ENCODE results near the gene TRIO.

DNA sequence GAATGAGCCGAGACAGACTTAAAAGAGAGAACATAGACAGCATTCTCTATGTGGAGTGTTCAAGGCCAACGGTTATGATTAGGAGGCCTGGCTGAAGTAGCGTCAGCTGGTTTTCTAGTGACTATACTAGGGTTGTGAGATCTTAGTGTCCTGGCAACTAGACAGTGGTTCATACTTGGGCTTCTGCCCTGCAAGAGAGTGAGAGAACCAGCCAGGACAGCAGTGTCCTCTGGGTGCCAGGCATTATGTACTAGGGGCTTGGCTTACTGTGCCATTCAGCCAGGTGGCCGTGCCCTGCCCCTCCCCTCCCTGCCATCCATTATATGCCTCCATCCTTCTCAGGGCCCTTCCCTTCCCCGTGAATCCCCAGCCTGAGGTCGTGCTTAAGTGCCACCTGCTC lies 56.8 kb downstream of the TRIO start:
- TF ChIP-seq, protein P1, sequence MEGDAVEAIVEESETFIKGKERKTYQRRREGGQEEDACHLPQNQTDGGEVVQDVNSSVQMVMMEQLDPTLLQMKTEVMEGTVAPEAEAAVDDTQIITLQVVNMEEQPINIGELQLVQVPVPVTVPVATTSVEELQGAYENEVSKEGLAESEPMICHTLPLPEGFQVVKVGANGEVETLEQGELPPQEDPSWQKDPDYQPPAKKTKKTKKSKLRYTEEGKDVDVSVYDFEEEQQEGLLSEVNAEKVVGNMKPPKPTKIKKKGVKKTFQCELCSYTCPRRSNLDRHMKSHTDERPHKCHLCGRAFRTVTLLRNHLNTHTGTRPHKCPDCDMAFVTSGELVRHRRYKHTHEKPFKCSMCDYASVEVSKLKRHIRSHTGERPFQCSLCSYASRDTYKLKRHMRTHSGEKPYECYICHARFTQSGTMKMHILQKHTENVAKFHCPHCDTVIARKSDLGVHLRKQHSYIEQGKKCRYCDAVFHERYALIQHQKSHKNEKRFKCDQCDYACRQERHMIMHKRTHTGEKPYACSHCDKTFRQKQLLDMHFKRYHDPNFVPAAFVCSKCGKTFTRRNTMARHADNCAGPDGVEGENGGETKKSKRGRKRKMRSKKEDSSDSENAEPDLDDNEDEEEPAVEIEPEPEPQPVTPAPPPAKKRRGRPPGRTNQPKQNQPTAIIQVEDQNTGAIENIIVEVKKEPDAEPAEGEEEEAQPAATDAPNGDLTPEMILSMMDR (IDR thresholded peaks at IDR 0.05; ENCODE audit: extremely low read depth in 1 of 2, insufficient read depth in 1 of 2, low read depth in 1 of 2, low read length in 2 of 2): no peak
- TF ChIP-seq EZH2 (IDR thresholded peaks at IDR 0.05; ENCODE audit: borderline replicate concordance, low read depth, low read length, severe bottlenecking): no peak
